Measurements from ENCODE around the gene PTAR1. TPM values are rescaled to one million over a fixed set of nuclear protein-coding genes. Genes with fewer than 3 reads are reported as not detected.
"Not testable (repeated sequence)": the region's sequence is repeated elsewhere in the genome, so short reads cannot be mapped to it uniquely, and the experiment has no call there.

PTAR1 gene
- total and polyA plus RNA-seq, 2 donors from 2014 or later = 7.7 to 61.4 TPM

- no peak overlapping the region for H3K27ac ChIP-seq (ENCODE audit: low read depth in 2 of 2, low read length in 2 of 2)
- no peaks in the 10 kb centered on the region for H3K27me3 ChIP-seq (ENCODE audit: control insufficient read depth, insufficient read depth, low read length)
- no peaks in the 10 kb centered on the region for H3K36me3 ChIP-seq (ENCODE audit: control insufficient read depth in 2 of 3, insufficient read depth in 3 of 3, low read length in 3 of 3)
- no peak overlapping the region for H3K4me3 ChIP-seq (ENCODE audit: low read length in 3 of 3)
- TF ChIP-seq CTCF (IDR thresholded peaks at IDR 0.05; ENCODE audit: borderline replicate concordance, extremely low read depth, insufficient read depth) = no peak
- DNase-seq (peak in 1 of 5 donors; percentile 45), FAIRE-seq (no peak)
- H3K9me3 ChIP-seq (ENCODE audit: control insufficient read depth in 2 of 3, insufficient read depth in 1 of 3, low read length in 3 of 3) = no peaks in the 10 kb centered on the region
- H3K4me1 ChIP-seq (ENCODE audit: control insufficient read depth in 2 of 3, insufficient read depth in 2 of 3, low read depth in 1 of 3, low read length in 3 of 3) = no peaks in the 10 kb centered on the region
- intact Hi-C loops (cut with DNase I) = no loop called here
- H3K9ac ChIP-seq (ENCODE audit: low read length in 3 of 3) = no peak overlapping the region
These were observed 46.2 kb upstream of the PTAR1 start for GRCh38 chr9:69805962-69806515.

DNA sequence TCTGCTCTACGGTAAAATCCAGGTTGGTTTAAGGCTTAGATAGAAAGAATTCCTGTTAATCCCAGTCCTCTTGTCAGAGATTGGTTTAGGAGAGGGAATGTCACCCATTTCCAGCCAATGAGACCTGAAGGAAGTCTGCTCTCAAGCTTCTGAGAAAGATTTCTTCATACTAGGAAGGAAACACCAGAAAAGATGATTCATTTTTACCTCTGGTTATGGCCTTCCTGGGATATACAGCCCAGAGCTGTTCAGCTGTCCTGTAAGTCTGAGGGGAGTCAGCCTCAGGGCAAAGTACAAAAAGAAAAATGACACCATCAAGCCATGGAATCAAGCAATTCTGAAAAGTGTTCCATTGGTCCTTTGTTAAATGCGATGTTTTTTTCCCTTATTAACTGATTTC, 42.2 kb upstream of the PTAR1 start:
- Histone ChIP-seq H3K27me3 (ENCODE audit: control insufficient read depth, insufficient read depth, low read length) (no peaks in the 10 kb centered on the region), H3K4me1 (ENCODE audit: control insufficient read depth in 2 of 3, insufficient read depth in 2 of 3, low read depth in 1 of 3, low read length in 3 of 3) (no peaks in the 10 kb centered on the region), H3K36me3 (ENCODE audit: control insufficient read depth in 2 of 3, insufficient read depth in 3 of 3, low read length in 3 of 3) (no peaks in the 10 kb centered on the region), H3K9ac (ENCODE audit: low read length in 3 of 3) (no peak overlapping the region), H3K27ac (ENCODE audit: low read depth in 2 of 2, low read length in 2 of 2) (no peak overlapping the region), H3K4me3 (ENCODE audit: low read length in 3 of 3) (no peak overlapping the region), H3K9me3 (ENCODE audit: control insufficient read depth in 2 of 3, insufficient read depth in 1 of 3, low read length in 3 of 3) (no peaks in the 10 kb centered on the region)
- intact Hi-C loops (cut with DNase I) = no loop called here
- DNase-seq (no peak), FAIRE-seq (no peak)
- no peak for TF ChIP-seq CTCF (IDR thresholded peaks at IDR 0.05; ENCODE audit: borderline replicate concordance, extremely low read depth, insufficient read depth)

GRCh38 chr9:69800027-69800426, 40.2 kb upstream of the PTAR1 start:
- H3K27me3 ChIP-seq (ENCODE audit: control insufficient read depth, insufficient read depth, low read length); intact Hi-C loops (cut with DNase I); FAIRE-seq; DNase-seq; H3K9ac ChIP-seq (ENCODE audit: low read length in 3 of 3); H3K36me3 ChIP-seq (ENCODE audit: control insufficient read depth in 2 of 3, insufficient read depth in 3 of 3, low read length in 3 of 3); H3K9me3 ChIP-seq (ENCODE audit: control insufficient read depth in 2 of 3, insufficient read depth in 1 of 3, low read length in 3 of 3); H3K4me1 ChIP-seq (ENCODE audit: control insufficient read depth in 2 of 3, insufficient read depth in 2 of 3, low read depth in 1 of 3, low read length in 3 of 3); H3K27ac ChIP-seq (ENCODE audit: low read depth in 2 of 2, low read length in 2 of 2); H3K4me3 ChIP-seq (ENCODE audit: low read length in 3 of 3): not testable (repeated sequence)

- H3K27me3 ChIP-seq (ENCODE audit: control insufficient read depth, insufficient read depth, low read length); H3K9me3 ChIP-seq (ENCODE audit: control insufficient read depth in 2 of 3, insufficient read depth in 1 of 3, low read length in 3 of 3); H3K36me3 ChIP-seq (ENCODE audit: control insufficient read depth in 2 of 3, insufficient read depth in 3 of 3, low read length in 3 of 3); FAIRE-seq; H3K4me1 ChIP-seq (ENCODE audit: control insufficient read depth in 2 of 3, insufficient read depth in 2 of 3, low read depth in 1 of 3, low read length in 3 of 3); H3K4me3 ChIP-seq (ENCODE audit: low read length in 3 of 3); DNase-seq; H3K27ac ChIP-seq (ENCODE audit: low read depth in 2 of 2, low read length in 2 of 2); intact Hi-C loops (cut with DNase I); H3K9ac ChIP-seq (ENCODE audit: low read length in 3 of 3): not testable (repeated sequence)
These were observed 39.7 kb upstream of the PTAR1 start for GRCh38 chr9:69799521-69799920.
